HL-60 (cell line): ENCODE results near the gene KLF3.

Experiments
- SPI1 ChIP-seq: IDR thresholded peaks from 2 replicates; pipeline ENCODE4 v1.6.1; 2012; ENCODE audit warnings: low read depth, mild to moderate bottlenecking, borderline replicate concordance
- TF ChIP-seq, protein P1 (sequence below): IDR thresholded peaks from one replicate; pipeline ENCODE4 v1.5.1; 2011; ENCODE audit warnings: low read length, control low read depth, inconsistent platforms; ENCODE audit not compliant: insufficient read depth

DNA sequence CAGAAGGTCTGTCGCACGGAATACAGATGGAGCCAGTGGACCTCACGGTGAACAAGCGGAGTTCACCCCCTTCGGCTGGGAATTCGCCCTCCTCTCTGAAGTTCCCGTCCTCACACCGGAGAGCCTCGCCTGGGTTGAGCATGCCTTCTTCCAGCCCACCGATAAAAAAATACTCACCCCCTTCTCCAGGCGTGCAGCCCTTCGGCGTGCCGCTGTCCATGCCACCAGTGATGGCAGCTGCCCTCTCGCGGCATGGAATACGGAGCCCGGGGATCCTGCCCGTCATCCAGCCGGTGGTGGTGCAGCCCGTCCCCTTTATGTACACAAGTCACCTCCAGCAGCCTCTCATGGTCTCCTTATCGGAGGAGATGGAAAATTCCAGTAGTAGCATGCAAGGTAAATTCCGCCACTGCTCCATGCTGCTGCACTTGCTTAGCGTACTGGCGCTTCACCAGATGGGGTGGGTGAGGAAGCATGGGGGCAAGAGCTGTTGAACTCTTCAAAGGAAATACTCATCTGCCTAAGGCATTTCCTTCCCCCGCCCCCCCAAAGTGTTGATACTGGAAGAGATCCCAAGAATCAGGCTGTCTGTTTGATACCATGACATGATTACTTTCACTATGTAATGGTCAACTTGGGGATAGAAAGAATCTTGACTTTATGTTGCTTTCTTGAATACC lies 24.8 kb downstream of the KLF3 start:
- TF ChIP-seq, protein P1, sequence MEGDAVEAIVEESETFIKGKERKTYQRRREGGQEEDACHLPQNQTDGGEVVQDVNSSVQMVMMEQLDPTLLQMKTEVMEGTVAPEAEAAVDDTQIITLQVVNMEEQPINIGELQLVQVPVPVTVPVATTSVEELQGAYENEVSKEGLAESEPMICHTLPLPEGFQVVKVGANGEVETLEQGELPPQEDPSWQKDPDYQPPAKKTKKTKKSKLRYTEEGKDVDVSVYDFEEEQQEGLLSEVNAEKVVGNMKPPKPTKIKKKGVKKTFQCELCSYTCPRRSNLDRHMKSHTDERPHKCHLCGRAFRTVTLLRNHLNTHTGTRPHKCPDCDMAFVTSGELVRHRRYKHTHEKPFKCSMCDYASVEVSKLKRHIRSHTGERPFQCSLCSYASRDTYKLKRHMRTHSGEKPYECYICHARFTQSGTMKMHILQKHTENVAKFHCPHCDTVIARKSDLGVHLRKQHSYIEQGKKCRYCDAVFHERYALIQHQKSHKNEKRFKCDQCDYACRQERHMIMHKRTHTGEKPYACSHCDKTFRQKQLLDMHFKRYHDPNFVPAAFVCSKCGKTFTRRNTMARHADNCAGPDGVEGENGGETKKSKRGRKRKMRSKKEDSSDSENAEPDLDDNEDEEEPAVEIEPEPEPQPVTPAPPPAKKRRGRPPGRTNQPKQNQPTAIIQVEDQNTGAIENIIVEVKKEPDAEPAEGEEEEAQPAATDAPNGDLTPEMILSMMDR: no peak
- TF ChIP-seq SPI1: no peak
